Activated T-cell treated with anti-CD3 and anti-CD28 coated beads for 48 hours (primary cell): ENCODE data around the gene RPS6KL1.
"Not testable (repeated sequence)": the region's sequence is repeated elsewhere in the genome, so short reads cannot be mapped to it uniquely, and the experiment has no call there.

Source experiments
- DNase-seq: peaks from one replicate; pipeline ENCODE4 v3.0.0-alpha.2; 2020; ENCODE audit warnings: low read depth

Gene RPS6KL1

DNA sequence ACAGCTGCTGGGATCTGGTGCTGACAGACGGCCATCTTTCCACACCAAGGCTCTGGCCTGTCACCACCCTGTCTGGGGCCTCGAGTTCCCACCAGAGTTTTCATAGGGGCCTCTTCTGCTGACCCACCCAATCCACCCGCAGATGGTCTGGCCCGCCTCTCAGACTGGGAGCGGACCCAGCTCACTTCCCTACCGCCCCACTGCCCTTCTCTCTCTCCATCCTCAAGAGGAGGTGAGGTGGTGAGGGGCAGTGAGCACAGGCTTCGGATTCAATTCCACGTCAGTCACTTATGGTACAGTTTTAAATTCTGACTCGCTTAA lies 12.3 kb upstream of the RPS6KL1 start:
- no peak for DNase-seq

DNA sequence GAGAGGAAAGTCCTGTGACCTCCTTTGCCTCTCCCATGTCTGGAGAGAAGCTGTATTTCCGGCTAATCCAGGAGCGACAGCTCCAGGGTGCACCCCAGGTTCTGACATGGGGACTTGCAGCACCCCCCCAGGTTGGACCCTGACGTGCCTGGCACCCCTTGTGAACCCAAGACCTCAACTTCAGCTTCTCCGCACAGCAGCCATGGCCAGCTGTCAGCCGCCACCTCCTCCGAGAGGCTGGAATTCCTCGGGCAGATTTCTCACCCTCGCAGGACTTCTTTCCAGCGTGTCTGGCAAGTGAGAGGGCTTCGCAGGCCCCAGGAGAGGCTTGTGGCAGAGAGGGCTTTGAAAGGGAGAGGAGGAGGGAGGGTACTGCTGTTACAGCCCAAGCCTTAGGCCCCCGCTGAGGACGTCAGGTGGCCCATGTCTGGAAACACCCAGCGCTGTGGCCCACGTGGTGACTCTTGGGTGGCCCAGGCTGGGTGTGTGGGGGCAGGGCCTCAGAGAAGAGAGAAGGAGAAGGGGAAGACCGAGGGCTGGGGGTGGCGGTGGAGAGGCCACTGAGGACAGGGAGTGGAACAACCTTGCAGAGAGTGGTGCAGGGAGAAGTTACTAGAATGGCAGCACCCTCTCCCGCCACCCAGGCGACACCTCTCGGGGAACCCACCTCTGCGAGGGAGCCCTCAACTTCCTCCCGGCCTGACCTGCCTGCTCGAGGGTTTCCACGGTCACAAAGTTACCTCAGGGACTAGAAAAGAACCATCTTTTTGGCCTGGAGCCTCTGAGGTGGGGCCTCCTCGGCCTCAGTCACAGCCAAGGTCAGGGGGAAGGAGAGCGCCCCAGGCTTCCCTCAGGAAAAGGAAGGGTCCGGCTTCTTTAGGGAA lies 11.7 kb upstream of the RPS6KL1 start:
- DNase-seq = no peak

DNA sequence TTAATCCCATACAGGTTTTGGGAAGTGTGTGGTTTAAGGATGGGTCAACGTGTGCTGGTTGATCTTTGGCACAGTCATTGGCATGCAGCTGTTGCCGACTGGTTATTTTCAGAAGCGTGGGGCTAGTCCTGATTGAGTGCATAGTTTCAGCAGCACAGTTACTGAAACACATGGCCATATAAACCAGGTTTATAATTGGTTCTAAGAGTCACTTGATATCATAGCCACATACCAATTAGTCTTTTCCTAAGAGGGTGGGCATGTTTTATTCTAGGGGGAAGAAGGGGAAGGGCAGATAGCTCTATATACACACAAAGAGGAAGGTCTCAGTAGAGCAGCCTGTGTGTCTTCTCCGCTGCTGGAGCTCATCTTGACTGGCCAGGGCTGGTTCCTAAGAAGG lies 11.0 kb upstream of the RPS6KL1 start:
- no peak for DNase-seq

DNA sequence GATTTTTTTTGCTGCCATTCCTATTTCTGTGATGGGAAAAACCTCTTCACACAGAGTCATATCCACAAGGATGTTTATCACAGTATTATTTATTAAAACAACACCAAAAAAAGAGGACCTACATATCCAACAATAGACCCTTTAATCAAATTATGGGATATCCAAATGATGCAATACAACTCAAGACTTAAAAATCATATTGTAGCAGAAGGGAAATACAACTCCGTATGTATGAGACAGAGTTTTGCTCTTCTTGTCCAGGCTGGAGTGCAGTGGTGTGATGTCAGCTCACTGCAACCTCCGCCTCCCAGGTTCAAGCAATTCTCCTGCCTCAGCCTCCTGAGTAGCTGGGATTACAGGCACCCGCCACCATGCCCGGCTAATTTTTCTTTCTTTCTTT lies 9.9 kb upstream of the RPS6KL1 start:
- DNase-seq = not testable (repeated sequence)

DNA sequence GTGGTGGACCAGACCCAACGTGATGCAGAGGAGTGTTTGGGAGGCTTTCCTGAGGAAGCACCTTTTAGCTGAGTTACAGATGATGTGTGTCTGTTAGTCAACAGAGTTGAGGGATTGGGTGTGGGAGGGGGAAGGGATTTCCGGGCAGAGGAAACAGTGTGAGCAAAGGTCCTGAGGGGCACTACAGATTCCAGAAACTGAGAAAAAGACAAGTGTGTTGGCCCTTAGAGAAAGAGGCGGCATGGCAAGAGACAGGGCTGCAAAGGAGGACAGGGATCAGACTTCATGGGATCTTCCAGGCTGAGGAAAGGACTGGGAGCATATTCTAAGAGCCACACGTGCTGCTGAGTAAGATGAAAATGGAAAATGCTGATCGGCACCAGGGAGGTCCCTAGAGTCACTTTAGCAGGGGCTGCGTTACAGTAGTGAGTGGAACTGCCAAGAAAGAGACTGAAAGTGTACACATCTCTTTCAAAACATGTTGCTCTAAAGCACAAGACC lies 9.4 kb upstream of the RPS6KL1 start:
- no peak for DNase-seq

DNA sequence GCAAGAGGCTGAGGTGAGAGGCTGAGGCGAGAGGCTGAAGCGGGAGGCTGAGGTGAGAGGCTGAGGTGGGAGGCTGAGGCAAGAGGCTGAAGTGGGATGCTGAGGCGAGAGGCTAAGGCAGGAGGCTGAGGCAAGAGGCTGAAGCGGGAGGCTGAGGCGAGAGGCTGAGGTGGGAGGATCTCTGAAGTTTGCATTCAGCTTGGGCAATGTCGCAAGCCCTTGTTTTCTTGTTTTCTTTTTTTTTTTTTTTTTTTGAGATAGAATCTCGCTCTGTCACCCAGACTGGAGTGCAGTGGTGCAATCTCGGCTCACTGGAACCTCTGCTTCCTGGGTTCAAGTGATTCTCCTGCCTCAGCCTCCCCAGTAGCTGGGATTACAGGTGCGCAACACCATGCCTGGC lies 8.7 kb upstream of the RPS6KL1 start:
- DNase-seq = not testable (repeated sequence)

DNA sequence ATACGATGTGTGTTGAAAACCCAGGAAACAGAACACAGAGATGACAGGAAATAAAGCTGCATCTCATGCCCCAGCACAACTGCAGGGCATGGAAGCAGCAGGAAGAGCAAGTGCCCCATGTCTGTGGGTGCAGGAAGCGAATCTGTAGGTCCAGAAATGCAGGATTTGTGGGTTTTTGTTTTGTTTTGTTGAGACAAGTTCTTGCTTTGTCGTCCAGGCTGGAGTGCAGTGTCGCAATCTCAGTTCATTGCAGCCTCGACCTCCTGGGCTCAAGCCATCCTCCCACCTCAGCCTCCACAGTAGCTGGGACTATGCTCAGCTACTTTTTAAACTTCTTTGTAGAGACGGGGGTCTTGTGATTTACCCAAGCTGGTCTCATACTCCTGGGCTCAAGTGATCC lies 6.2 kb upstream of the RPS6KL1 start:
- no peak for DNase-seq

DNA sequence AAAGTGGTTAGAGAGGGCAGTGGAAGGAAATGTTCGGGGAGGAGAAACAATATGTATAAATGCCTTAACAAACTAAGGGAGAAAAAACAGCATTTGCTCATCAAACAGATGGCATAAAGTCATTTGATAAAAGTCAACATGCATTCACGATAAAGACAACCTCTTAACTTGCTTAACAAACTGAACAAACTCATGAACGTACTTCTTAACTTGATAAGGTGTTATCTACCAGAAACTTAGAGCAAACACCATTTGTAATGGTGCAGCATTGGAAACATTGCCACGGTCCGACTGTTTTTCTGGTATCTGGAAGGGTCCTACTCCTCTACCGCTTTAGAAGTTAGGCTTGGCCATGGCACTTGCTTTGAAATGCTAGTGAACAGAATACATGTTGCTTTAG lies 4.2 kb upstream of the RPS6KL1 start:
- no peak for DNase-seq

DNA sequence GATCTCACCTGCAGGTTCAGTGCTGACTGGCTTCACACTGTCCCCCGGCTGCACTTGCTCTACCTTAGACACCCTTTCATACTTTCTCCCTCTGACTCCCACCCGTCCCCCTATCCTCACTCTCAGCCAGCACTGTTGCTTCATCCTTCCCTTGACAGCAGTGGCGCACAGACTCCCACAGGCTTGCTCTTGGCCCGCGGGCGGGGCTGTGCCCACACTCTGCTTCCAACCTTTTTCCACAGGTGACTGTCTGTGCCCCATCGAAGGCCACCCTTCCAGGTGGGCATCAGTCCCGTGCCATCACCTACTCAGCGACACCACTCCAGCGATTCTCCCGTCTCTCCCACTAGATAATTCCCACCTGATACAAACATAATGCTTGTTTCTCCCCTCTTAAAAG lies 1.0 kb upstream of the RPS6KL1 start:
- DNase-seq = no peak

DNA sequence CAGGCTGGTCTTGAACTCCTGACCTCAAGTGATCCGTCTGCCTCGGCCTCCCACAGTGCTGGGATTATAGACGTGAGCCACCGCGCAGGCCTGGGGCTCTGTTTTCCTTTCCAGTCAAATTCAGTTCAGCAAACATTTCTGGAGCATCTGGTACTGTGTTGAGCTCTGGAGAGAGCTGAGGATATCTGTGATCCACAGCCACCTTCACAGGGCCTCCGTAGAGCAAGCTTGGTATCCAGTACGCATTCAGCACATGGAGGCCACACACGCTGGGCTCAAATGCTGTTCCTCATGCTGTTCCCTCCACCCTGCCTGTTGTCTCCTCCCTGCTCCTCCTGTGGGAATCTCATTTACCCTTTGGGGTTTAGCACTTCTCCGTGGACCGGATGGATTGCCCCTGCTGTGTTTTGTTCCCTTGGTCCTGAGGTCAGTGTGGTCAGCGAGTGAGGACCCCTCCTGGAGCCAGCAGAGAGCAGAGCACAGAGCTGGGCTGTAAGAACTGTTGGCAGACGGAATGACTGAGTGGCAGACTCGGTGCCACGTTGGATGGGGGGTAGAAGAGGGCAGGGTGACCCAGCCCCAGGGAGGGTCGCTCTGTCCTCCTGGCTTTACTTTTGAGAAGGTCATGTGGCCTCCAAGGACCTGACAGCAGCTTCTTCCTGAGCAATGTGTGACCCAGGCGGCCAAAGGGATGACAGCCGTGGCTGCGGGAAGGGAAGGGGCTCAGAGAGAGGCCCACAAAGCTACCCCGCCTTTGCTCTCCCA lies 891 bp downstream of the RPS6KL1 start:
- no peak for DNase-seq

DNA sequence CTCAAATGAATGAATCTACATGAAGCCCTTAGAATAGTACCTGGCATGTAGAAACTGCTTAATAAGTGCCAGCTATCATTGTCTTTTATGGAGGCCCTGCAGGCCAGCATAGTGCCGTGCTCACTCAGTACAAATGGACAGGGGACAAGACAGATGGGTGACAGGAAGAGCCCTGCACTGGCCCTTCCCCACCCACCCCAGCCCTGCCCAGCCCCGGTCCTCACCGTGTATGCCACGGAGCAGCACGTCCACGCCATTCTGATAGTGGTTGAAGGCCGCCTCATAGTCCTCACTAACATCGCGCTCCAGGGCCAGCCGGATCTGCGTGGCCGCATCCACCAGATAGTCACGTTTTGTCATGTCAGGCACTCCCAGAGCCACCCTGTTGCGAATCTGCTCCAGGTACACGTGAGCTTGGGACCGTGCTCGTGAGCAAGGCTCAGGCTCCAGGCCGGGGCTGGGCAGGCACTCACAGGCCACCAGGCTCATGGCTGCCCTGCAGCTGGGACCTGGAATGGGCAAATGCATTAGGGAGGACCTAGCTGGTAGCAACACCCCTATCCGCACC lies 1.9 kb downstream of the RPS6KL1 start:
- no peak for DNase-seq

DNA sequence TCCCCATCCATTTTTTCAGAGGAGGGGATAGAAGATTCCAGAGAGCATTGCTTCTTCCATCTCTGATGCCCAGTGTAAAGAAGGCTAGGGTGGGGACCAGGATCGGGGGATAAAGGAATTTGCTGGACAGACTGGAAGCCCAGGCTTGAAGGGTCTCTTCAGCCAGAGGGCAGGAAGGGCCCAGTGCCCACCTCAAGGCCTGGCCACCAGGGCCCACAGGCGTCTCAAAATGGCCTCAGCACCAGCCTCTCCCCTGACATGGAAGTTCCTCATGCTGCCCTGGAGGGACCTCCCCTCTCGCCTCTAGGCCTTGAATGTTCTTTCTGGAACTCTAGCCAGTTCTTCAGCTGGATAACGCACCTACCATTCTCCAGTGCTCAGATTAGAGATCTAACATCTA lies 2.8 kb downstream of the RPS6KL1 start:
- no peak for DNase-seq

DNA sequence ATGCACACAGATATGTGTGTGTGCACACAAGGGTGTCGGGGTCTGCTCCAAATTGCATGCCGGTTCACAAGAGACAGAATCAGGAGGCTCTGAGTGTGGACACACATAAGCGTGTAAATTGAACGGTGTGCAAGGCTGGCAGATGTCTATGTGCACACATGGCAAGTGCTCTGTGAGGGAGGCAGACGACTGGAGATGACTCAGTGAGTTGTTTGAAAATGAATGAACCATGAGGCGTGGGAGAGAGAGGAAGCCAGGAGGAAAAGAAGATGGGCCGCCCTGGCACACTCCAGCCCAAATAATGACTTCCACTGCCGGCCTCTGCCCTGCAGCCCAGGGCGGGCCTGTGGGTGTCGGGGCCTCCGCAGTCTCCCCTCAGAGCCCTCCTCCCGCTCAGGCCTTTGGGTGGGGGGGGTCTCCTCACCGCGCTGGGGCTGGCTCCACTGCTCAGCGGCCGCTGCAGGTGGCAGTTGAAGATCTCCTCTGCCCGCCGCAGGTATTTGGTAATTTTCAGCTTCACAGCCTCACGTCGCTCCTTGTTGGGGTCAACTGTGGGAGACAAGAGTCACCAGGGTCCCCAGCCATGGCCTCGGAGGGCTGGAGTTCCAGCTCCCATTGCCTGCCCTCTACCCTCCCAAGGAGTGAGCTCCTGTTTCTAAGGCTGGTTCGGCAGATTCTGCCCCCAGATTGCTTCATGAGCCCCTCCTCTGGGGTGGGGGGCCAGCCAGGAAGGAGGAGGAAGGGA lies 3.5 kb downstream of the RPS6KL1 start:
- no peak for DNase-seq

DNA sequence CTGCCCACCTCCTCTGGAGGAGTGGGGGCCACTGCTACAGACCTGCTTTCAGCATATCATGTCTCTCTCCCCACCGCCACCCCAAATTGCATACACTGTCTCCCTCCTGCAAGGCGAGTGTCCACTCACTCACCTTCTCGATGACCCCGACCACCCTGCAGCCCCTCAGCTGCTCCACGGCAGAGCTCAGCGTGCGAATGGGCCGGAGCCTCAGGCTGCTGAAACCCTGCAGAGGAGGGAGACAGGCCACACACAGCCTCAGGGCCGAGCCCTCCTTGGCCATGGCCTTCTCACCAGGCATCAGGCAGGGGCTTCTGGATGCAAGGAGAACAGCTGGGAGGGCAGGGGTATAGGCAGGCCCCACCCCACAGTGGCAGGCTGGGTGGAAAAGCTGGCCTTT lies 4.7 kb downstream of the RPS6KL1 start:
- no peak for DNase-seq

DNA sequence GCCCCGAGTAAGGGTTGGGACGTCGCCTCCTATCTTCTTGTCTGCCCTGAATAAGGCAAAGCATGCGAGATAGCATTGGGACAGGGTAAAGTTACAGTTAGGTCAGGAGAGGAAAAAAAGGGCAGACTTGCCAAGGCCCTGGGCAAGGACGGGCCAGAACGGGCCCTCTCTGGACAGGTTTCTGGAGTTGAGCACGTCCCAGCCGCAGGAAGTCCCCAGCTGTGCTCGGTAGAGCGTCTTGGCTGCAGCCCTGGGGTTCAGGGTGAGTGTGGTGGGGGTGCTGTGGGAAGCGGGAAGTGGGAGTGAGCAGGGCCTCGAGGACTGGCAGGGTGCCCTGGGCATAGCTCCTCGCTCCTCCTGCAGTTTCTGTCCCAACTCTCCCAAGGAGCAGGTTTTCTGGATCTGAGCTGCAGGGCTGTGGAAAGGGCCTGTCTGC lies 5.4 kb downstream of the RPS6KL1 start:
- no peak for DNase-seq

DNA sequence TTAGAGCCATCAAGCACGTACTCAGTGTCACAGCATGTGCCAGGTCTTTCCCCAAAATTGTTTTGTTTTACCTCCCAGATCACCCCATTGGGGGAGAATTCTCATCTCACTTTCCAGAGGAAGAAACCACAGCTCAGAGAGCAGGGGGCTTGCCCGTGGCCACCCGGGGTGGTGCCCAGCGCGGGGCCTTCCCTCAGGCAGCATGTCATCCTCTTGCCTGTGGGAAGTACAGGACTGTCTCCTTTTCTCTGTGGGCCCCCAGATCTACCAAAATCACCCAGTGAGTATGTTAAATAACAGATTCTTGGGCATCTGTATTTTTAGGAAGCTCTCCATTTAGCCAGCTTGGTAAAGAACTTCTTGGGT lies 5.9 kb downstream of the RPS6KL1 start:
- no peak for DNase-seq

DNA sequence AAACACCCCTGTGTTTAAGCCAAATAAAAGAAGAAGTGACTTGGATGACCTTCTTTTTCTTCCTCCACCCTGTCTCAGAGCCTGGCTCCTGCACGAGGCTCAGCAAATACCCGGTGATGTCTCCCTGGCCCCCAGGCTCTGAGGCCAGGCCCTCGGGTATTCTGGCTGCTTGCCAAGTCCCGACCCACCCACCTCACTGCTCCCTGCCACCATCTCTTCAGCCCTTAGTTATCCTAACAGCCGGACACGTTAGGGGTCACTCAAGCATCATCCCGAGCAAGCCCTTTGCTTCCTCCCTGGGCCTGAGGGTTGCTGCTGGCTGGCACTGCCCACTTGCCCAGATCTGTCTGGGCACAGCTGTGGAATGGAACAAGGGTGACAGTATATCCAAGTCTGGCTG lies 7.2 kb downstream of the RPS6KL1 start:
- DNase-seq = no peak

DNA sequence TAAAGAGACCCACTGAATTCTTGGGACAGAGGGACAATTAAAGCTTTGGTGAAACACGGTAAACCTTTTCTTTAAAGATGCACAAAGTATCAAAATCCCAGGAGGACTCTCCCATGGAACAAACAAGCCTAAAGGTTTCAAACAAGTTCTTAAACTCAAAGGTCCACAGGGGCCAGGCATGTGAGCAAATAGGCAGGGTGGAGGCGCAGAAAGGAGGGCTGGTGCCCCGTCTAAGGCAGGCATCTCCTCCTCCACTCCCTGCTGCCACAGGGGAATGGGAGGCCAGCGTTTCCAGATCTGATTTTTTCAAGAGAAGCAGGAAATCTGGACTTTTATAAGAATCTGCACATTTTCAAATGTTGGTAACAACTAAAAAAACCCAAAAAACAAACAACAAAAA lies 7.6 kb downstream of the RPS6KL1 start:
- DNase-seq = no peak

DNA sequence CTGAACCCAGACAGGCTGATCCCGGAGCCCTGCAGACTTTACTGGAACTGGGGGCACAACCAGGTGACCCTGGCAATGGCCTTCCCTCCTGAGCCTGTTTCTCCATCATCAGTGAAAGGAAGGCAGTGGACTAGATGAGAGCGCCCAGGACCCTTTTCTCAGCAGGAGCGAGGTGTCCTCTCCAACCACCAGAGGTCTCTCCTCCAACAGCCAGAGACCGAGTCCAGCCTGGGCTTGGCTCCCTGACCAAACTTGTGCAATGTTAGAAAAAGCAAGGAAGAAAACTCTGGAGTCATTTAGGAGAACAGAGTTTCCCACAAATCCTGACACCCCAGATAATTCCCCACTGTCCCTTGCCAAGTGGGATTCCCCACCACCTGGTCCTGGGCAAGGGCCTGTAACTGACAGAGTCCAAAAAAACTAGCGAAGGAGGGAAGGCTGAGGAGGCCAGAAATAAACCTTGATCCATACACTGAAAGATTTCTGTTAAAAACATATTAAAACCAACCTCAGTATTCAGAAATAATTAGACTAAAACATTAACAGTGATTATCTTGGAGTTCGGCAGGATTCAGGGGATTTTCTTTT lies 9.0 kb downstream of the RPS6KL1 start:
- DNase-seq = no peak

DNA sequence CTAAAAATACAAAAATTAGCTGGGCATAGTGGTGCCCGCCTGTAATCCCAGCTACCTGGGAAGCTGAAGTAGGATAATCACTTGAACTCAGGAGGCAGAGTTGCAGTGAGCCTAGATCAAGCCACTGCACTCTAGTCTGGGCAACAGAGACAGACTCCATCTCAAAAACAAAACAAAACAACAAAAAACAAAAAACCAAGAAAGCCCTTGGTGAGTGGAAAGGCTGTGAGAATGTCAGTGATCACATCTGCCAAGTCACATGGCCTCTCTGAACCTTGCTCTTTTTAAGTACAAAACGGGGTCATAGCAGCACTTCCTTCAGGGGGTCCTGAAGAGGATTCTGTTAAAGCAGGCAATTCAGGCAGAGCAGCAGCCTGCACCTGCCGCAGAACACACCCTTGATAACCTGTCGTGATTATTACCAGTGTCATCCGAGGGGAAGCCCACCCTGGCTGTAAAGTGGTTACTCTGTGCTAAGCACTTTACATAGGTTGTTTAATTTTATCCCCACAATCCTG lies 9.6 kb downstream of the RPS6KL1 start:
- DNase-seq = no peak

DNA sequence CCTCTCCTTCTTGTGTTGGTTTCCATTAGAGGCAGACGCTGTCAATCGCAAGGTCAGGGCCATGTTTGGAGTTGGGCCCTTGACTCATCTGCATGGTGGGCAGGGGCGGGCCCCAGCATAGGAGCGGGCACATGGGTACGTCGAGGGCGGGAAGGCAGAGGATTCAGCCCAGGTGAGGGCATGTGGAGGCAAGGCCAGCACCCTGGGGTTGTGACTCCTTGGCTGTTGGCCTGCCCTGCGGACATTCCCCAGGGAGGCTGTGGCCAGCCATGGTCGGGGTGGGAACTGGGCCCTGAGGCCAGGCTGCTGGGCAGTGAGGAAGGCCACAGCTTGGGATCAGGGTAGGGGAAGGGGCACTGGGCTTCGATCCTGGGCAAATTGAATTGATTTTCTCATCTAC lies 10.3 kb downstream of the RPS6KL1 start:
- no peak for DNase-seq

DNA sequence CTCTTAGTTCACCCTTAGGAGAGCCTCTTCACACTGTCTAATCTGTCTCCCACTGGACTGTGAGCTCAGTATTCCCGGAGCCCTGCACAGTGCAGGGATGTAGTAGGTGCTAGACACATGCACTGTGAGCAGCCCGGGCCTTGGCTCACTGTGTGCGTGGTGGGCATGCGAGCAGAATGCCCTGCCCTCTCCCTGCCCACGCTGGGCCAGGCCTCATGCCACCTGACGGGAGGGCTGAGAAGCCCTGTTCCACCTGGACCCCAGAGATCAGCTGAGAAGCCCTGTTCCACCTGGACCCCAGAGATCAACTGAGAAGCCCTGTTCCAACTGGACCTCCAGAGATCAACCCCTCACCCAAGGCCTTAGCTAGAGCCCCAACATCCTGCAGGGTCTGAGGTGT lies 10.9 kb downstream of the RPS6KL1 start:
- DNase-seq = no peak
